ENCODE results near the gene CUX1.

CUX1 gene

GRCh38 chr7:101941481-101942383 is 124.3 kb downstream of the CUX1 start:
- DNase-seq: no peak

GRCh38 chr7:101942603-101943210 is 125.3 kb downstream of the CUX1 start:
- no peak for DNase-seq

- no peak for DNase-seq
These were observed 125.9 kb downstream of the CUX1 start for GRCh38 chr7:101943306-101943705.

GRCh38 chr7:101943889-101944600 is 126.6 kb downstream of the CUX1 start:
- no peak for DNase-seq

GRCh38 chr7:101944611-101945010 is 127.2 kb downstream of the CUX1 start:
- no peak for DNase-seq

GRCh38 chr7:101945034-101945758 is 127.8 kb downstream of the CUX1 start:
- DNase-seq: no peak

- DNase-seq: no peak
These were observed 130.5 kb downstream of the CUX1 start for GRCh38 chr7:101947899-101948298.

GRCh38 chr7:101948650-101949049 is 131.2 kb downstream of the CUX1 start:
- no peak for DNase-seq

- no peak for DNase-seq
These were observed 133.2 kb downstream of the CUX1 start for GRCh38 chr7:101950450-101951119.

GRCh38 chr7:101951757-101952156 is 134.3 kb downstream of the CUX1 start:
- DNase-seq: no peak

- no peak for DNase-seq
These were observed 135.2 kb downstream of the CUX1 start for GRCh38 chr7:101952355-101953247.

- no peak for DNase-seq
These were observed 135.9 kb downstream of the CUX1 start for GRCh38 chr7:101953248-101953819.

- no peak for DNase-seq
These were observed 137.1 kb downstream of the CUX1 start for GRCh38 chr7:101954499-101954898.

- DNase-seq: no peak
These were observed 138.7 kb downstream of the CUX1 start for GRCh38 chr7:101956130-101956529.

- no peak for DNase-seq
These were observed 140.5 kb downstream of the CUX1 start for GRCh38 chr7:101957744-101958525.

GRCh38 chr7:101959342-101959741 is 141.9 kb downstream of the CUX1 start:
- DNase-seq: no peak

GRCh38 chr7:101959829-101960228 is 142.4 kb downstream of the CUX1 start:
- DNase-seq: no peak

- no peak for DNase-seq
These were observed 142.9 kb downstream of the CUX1 start for GRCh38 chr7:101960323-101960722.

GRCh38 chr7:101960985-101961708 is 143.7 kb downstream of the CUX1 start:
- DNase-seq: no peak
